Measurements from ENCODE around the gene CCDC18. TPM values are rescaled to one million over a fixed set of nuclear protein-coding genes. Genes with fewer than 3 reads are reported as not detected.

CCDC18 gene
- total RNA-seq: 10 to 100 TPM; 21.8 to 24.6 TPM

DNA sequence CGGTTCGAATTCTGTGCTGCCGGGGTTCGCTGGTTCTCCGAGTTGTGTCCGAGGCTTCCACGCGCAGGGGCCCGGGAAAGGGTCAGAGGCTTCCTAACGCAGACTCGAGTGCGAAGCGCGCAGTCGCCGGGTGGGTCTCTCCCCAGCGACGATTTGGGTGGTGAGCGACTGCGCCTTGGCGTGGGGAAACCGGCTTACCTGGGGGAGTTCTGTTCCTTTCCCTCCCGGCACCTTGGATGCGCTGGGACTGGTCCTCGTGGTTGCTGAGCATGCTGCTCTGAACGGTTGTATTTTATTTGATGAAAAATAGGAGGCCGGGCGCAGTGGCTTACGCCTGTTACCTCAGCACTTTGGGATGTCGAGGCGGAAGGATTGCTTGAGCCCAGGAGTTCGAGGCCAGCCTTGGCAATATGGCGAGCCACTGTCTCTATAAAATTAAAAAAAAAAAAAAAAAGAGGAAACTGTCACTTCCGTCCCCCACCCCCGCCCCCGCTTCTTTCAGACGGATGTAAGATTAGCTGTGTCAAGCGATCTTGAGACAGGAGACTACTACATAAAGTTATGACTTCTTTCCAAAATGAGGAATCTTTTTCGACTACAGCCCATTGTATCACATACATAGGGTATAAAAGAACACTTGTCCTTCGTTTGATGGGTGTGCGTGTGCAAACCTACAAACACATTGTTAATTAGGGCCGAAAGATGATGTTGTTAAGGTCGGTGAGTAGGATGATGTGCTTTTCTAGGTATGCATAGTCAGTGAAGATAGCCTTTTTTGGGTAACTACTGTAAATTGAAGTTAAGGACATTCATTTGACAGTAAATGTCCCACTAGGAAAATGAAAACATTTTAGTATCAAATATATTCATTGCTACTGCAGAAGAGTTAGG, at the start of gene CCDC18:
Gene CCDC18, plus strand, starts transcription at position 2 of the 891 bp plus-strand sequence. CDS start 2,638 bp downstream, outside the sequence.
- peaks cover 42% of the 10 kb centered on the region for H3K4me1 Mint-ChIP-seq (ENCODE audit: low read depth)
- peak; percentile 79 for DNase-seq

GRCh38 chr1:93132638-93133037, 47.9 kb upstream of the CCDC18 start:
- Mint-ChIP-seq H3K27ac (no peak overlapping the region), H3K27me3 (no peaks in the 10 kb centered on the region), H3K36me3 (ENCODE audit: low read depth) (peaks cover 18% of the 10 kb centered on the region), H3K4me3 (no peak overlapping the region), H3K9me3 (no peaks in the 10 kb centered on the region), H3K4me1 (ENCODE audit: low read depth) (no peaks in the 10 kb centered on the region)
- no peak for DNase-seq
- CTCF ChIA-PET: interaction anchor here (1.2 to 1.3 kb wide), 2 partner anchors 112 to 138 kb away, joined by 3 to 6 read pairs; no protein-coding TSS in a partner anchor
- intact Hi-C loops (cut with micrococcal nuclease): no loop called here
- no peak for ATAC-seq
- TF ChIP-seq CTCF (IDR thresholded peaks at IDR 0.05): no peak
- POLR2A ChIA-PET: interaction anchor here (0.9 kb wide), 1 partner anchor 54 kb away, joined by 3 read pairs; no protein-coding TSS in a partner anchor

More for the DNA sequence above, at the start of gene CCDC18:
- ChIA-PET CTCF (interaction anchor here (1.2 kb wide), 1 partner anchor 31 kb away, joined by 4 read pairs; no protein-coding TSS in a partner anchor), POLR2A (interaction anchor here (0.7 to 1.5 kb wide), 3 partner anchors 19 to 102 kb away, joined by 3 to 5 read pairs (median 3); partner anchors contain the start of gene MTF2)
- H3K4me3 Mint-ChIP-seq: peak within 1 kb of the TSS; percentile 89
- H3K36me3 Mint-ChIP-seq (ENCODE audit: low read depth): peaks cover 24% of the 10 kb centered on the region
- peak; percentile 11 for ATAC-seq
- H3K27me3 Mint-ChIP-seq: no peaks in the 10 kb centered on the region
- peak within 1 kb of the TSS; percentile 100 for H3K27ac Mint-ChIP-seq
- intact Hi-C loops (cut with micrococcal nuclease): loop anchor here (2.0 to 5.0 kb wide), 2 partner anchors 100 to 166 kb away; partner anchors contain the start of gene DR1
- TF ChIP-seq CTCF (IDR thresholded peaks at IDR 0.05): no peak
- H3K9me3 Mint-ChIP-seq: no peaks in the 10 kb centered on the region

DNA sequence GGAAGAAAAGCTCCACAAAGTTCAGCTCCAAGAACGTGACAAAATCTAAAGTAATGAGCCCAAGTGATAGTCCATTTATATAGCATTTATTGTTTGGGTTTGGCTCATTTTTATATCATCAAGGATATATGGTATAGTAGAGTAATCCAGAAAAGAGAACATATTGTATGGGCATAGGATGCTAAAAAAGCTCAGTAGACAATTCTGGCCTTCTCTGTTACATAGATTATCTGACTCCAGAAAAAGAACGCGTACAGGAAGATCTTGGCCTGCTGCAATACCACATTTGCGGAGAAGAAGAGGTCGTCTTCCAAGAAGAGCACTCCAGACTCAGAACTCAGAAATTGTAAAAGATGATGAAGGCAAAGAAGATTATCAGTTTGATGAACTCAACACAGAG, 44.1 kb upstream of the CCDC18 start:
- Mint-ChIP-seq H3K36me3 (ENCODE audit: low read depth) (peaks cover 23% of the 10 kb centered on the region), H3K27me3 (no peaks in the 10 kb centered on the region), H3K9me3 (no peaks in the 10 kb centered on the region), H3K4me1 (ENCODE audit: low read depth) (no peaks in the 10 kb centered on the region), H3K27ac (no peak overlapping the region), H3K4me3 (no peak overlapping the region)
- DNase-seq: no peak
- ChIA-PET CTCF (no interaction called here), POLR2A (no interaction called here)
- intact Hi-C loops (cut with micrococcal nuclease): no loop called here
- ATAC-seq: no peak
- no peak for TF ChIP-seq CTCF (IDR thresholded peaks at IDR 0.05)

GRCh38 chr1:93137604-93138292, 42.8 kb upstream of the CCDC18 start:
- ChIA-PET CTCF (interaction anchor here (0.9 to 1.9 kb wide), 2 partner anchors 21 to 112 kb away, joined by 3 to 5 read pairs; no protein-coding TSS in a partner anchor), POLR2A (no interaction called here)
- intact Hi-C loops (cut with micrococcal nuclease): no loop called here
- ATAC-seq (no peak), DNase-seq (no peak)
- no peaks in the 10 kb centered on the region for H3K9me3 Mint-ChIP-seq
- peaks cover 25% of the 10 kb centered on the region for H3K36me3 Mint-ChIP-seq (ENCODE audit: low read depth)
- no peak for TF ChIP-seq CTCF (IDR thresholded peaks at IDR 0.05)
- no peaks in the 10 kb centered on the region for H3K27me3 Mint-ChIP-seq
- peak overlapping the region; percentile 23 for H3K27ac Mint-ChIP-seq
- no peak overlapping the region for H3K4me3 Mint-ChIP-seq
- no peaks in the 10 kb centered on the region for H3K4me1 Mint-ChIP-seq (ENCODE audit: low read depth)
